Panc1 (cell line): Measurements from ENCODE around the gene ANKRD18B. TPM values are rescaled to one million over a fixed set of nuclear protein-coding genes. Genes with fewer than 3 reads are reported as not detected.
A peak's percentile ranks its signal among the peaks of the same experiment; 100 is the strongest.
"Not testable (repeated sequence)": the region's sequence is repeated elsewhere in the genome, so short reads cannot be mapped to it uniquely, and the experiment has no call there.

Experiments used
- ATAC-seq: fragments of 200-7000 bp; cut with Tn5 transposase; 2 replicates; pipeline ENCODE4 v1.9.1; 2020; ENCODE audit warnings: mild to moderate bottlenecking, moderate library complexity
- BruUV-seq: library from RNA; stranded (reverse); fragments of 400-500 nt; replicated peaks from 2 replicates; lab custom pipeline; 2021; lab: Mats Ljungman, UMichigan
- CTCF ChIA-PET: fragments of 300-600 bp; sonication (Branson Sonifier 250); formaldehyde crosslinking; loops from one replicate; lab custom pipeline; 2022; ENCODE audit warnings: antibody characterized with exemption; lab: Charles Lee
- POLR2A ChIA-PET: fragments of 300-600 bp; sonication (Branson Sonifier 250); formaldehyde crosslinking; loops from one replicate; lab custom pipeline; 2022; ENCODE audit warnings: antibody characterized with exemption; lab: Charles Lee
- DNase-seq: peaks from one replicate; pipeline ENCODE4 v3.0.0-alpha.2; 2010; ENCODE audit warnings: low read depth, low spot score
- H3K27ac ChIP-seq: 2 replicates; pipeline ENCODE4 v1.5.1; 2011; ENCODE audit warnings: mild to moderate bottlenecking, low read length, inconsistent platforms
- H3K27me3 ChIP-seq: fragments of 200-500 bp; sonication (Bioruptor generic); 2 replicates; pipeline ENCODE4 v1.6.0; 2014; ENCODE audit warnings: low read length, inconsistent platforms; ENCODE audit not compliant: control insufficient read depth, insufficient read depth
- H3K36me3 ChIP-seq: fragments of 200-500 bp; sonication (Bioruptor generic); 2 replicates; pipeline ENCODE4 v1.5.1; 2014; ENCODE audit warnings: inconsistent platforms, mild to moderate bottlenecking, low read length, moderate library complexity; ENCODE audit not compliant: control insufficient read depth, insufficient read depth
- H3K4me1 ChIP-seq: 2 replicates; pipeline ENCODE4 v1.5.1; 2011; ENCODE audit warnings: inconsistent platforms, mild to moderate bottlenecking, low read length, moderate library complexity; ENCODE audit not compliant: control insufficient read depth, insufficient read depth
- H3K4me3 ChIP-seq, 2 experiments: 2 replicates each; pipeline ENCODE4 v1.5.1; 2011 to 2012; ENCODE audit warnings: low read depth in 2 of 2, low read length in 2 of 2, mild to moderate bottlenecking in 2 of 2, inconsistent platforms in 1 of 2, moderate library complexity in 1 of 2
- H3K9me3 ChIP-seq: fragments of 200-500 bp; sonication (Bioruptor generic); 2 replicates; pipeline ENCODE4 v1.5.1; 2014; ENCODE audit warnings: low read depth, mild to moderate bottlenecking, inconsistent platforms, low read length, moderate library complexity; ENCODE audit not compliant: control insufficient read depth, insufficient read depth
- POLR2AphosphoS5 ChIP-seq: IDR thresholded peaks from 2 replicates; pipeline ENCODE4 v1.6.1; 2012; ENCODE audit warnings: mild to moderate bottlenecking, low read depth, low read length, moderate library complexity
- SIN3A ChIP-seq: IDR thresholded peaks from 2 replicates; pipeline ENCODE4 v1.6.1; 2012; ENCODE audit warnings: low read depth, mild to moderate bottlenecking, low read length, moderate library complexity, borderline replicate concordance; ENCODE audit not compliant: insufficient read depth
- TCF7L2 ChIP-seq: IDR thresholded peaks from 2 replicates; pipeline ENCODE4 v1.6.1; 2011; ENCODE audit warnings: mild to moderate bottlenecking, low read depth, low read length, inconsistent platforms
- in situ Hi-C: cut with HindIII; loops from 2 replicates; pipeline ENCODE4 v1.10.0; 2016; ENCODE audit warnings: low sequenced_read_pairs, low pct_unique_long_range_greater_than_20kb
- intact Hi-C: fragments of 100-400 bp; cut with micrococcal nuclease; formaldehyde crosslinking; loops from one replicate; pipeline ENCODE4 v1.10.0; 2022; ENCODE audit not compliant: unreplicated experiment
- total RNA-seq: library from RNA; stranded (reverse); gene quantifications from one replicate; pipeline ENCODE4 v1.2.1, GENCODE V29; 2021; ENCODE audit not compliant: unreplicated experiment
- TF ChIP-seq, protein P1 (sequence below): fragments of 450-650 bp; IDR thresholded peaks from 2 replicates; pipeline ENCODE4 v1.5.1; 2017; ENCODE audit warnings: mild to moderate bottlenecking
- TF ChIP-seq, protein P2 (sequence below), 2 experiments: IDR thresholded peaks; 2 replicates each; pipeline ENCODE4 v1.6.1; 2011 to 2012; ENCODE audit warnings: low read depth in 2 of 2, control low read depth in 1 of 2, low read length in 1 of 2, mild to moderate bottlenecking in 1 of 2, moderate library complexity in 1 of 2; ENCODE audit not compliant: insufficient read depth in 1 of 2

Gene ANKRD18B
- total RNA-seq, 1 experiment from 2014 or later: 7.3 TPM

- ATAC-seq (peak; percentile 93), DNase-seq (no peak)
- Histone ChIP-seq H3K27ac (peak overlapping the region; percentile 91), H3K4me3 (peak overlapping the region; percentile 66 to 76), H3K9me3 (no peaks in the 10 kb centered on the region), H3K4me1 (no peaks in the 10 kb centered on the region), H3K27me3 (no peaks in the 10 kb centered on the region), H3K36me3 (no peaks in the 10 kb centered on the region)
- BruUV-seq: TSS peak; percentile 68
- TF ChIP-seq TCF7L2 (no peak), SIN3A (no peak), POLR2AphosphoS5 (0 out of 2 replicates have a peak, but pooled peaks have one; percentile 35)
- TF ChIP-seq, protein P1, sequence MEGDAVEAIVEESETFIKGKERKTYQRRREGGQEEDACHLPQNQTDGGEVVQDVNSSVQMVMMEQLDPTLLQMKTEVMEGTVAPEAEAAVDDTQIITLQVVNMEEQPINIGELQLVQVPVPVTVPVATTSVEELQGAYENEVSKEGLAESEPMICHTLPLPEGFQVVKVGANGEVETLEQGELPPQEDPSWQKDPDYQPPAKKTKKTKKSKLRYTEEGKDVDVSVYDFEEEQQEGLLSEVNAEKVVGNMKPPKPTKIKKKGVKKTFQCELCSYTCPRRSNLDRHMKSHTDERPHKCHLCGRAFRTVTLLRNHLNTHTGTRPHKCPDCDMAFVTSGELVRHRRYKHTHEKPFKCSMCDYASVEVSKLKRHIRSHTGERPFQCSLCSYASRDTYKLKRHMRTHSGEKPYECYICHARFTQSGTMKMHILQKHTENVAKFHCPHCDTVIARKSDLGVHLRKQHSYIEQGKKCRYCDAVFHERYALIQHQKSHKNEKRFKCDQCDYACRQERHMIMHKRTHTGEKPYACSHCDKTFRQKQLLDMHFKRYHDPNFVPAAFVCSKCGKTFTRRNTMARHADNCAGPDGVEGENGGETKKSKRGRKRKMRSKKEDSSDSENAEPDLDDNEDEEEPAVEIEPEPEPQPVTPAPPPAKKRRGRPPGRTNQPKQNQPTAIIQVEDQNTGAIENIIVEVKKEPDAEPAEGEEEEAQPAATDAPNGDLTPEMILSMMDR: no peak
- TF ChIP-seq, protein P2, sequence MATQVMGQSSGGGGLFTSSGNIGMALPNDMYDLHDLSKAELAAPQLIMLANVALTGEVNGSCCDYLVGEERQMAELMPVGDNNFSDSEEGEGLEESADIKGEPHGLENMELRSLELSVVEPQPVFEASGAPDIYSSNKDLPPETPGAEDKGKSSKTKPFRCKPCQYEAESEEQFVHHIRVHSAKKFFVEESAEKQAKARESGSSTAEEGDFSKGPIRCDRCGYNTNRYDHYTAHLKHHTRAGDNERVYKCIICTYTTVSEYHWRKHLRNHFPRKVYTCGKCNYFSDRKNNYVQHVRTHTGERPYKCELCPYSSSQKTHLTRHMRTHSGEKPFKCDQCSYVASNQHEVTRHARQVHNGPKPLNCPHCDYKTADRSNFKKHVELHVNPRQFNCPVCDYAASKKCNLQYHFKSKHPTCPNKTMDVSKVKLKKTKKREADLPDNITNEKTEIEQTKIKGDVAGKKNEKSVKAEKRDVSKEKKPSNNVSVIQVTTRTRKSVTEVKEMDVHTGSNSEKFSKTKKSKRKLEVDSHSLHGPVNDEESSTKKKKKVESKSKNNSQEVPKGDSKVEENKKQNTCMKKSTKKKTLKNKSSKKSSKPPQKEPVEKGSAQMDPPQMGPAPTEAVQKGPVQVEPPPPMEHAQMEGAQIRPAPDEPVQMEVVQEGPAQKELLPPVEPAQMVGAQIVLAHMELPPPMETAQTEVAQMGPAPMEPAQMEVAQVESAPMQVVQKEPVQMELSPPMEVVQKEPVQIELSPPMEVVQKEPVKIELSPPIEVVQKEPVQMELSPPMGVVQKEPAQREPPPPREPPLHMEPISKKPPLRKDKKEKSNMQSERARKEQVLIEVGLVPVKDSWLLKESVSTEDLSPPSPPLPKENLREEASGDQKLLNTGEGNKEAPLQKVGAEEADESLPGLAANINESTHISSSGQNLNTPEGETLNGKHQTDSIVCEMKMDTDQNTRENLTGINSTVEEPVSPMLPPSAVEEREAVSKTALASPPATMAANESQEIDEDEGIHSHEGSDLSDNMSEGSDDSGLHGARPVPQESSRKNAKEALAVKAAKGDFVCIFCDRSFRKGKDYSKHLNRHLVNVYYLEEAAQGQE (IDR thresholded peaks at IDR 0.05; ENCODE audit: insufficient read depth in 1 of 2, low read depth in 2 of 2, low read length in 1 of 2): no peak
- intact Hi-C loops (no loop called here), in situ Hi-C loops (no loop called here)
- POLR2A ChIA-PET: interaction anchor here (0.7 kb wide), 1 partner anchor 238 kb away, joined by 3 read pairs; no protein-coding TSS in a partner anchor
- CTCF ChIA-PET: interaction anchor here (0.6 to 0.8 kb wide), 2 partner anchors 44 to 119 kb away, joined by 3 read pairs; no protein-coding TSS in a partner anchor
Measured at GRCh38 chr9:33510262-33511183, 13.5 kb upstream of the ANKRD18B start.

DNA sequence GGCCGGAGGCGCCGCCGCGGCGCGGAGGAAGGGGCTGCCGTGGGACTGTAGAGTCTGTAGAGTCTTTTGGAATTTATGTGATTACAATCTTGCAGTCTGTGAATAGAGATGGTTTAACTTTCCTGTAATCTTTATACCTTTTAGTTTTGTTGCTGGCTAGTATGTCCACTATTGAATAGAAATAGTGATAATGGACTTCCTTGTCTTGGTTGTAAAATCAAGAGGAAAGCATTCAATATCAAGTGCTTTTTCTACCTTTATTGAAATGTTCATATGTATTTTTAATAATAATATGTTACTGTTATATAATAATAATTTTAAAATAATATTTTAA lies 12.9 kb upstream of the ANKRD18B start:
- ATAC-seq, H3K36me3 ChIP-seq, H3K9me3 ChIP-seq, H3K27me3 ChIP-seq, BruUV-seq, in situ Hi-C loops, POLR2A ChIA-PET, H3K4me1 ChIP-seq, DNase-seq, intact Hi-C loops: not testable (repeated sequence)
- CTCF ChIA-PET: interaction anchor here (0.6 kb wide), 1 partner anchor 118 kb away, joined by 3 read pairs; no protein-coding TSS in a partner anchor
- peak overlapping the region; percentile 66 to 76 for H3K4me3 ChIP-seq
- H3K27ac ChIP-seq: peak overlapping the region; percentile 91

- POLR2A ChIA-PET, BruUV-seq, in situ Hi-C loops, intact Hi-C loops, DNase-seq, H3K9me3 ChIP-seq, CTCF ChIA-PET, H3K4me3 ChIP-seq, H3K27me3 ChIP-seq, H3K27ac ChIP-seq, ATAC-seq, H3K4me1 ChIP-seq, H3K36me3 ChIP-seq: not testable (repeated sequence)
Measured at GRCh38 chr9:33512535-33512934, 11.5 kb upstream of the ANKRD18B start.

DNA sequence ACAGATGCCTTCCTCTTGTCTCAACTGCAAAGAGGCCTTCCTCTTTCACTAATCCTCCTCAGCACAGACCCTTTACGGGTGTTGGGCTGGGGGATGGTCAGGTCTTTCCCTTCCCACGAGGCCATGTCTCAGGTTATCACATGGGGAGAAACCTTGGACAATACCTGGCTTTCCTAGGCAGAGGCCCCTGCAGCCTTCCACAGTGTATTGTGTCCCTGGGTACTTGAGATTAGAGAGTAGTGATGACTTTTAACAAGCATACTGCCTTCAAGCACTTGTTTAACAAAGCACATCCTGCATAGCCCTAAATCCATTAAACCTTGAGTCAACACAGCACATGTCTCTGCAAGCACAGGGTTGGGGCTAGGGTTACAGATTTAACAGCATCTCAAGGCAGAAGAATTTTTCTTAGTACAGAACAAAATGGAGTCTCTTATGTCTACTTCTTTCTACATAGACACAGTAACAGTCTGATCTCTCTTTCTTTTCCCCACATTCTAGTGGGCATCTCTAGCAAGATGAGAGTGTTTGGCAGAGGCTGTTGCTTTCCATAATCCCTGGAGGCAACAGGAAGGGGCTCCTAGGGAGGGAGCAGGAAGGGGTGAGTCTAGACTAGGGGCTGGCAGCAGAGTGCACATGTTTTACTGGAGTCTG lies 8.6 kb upstream of the ANKRD18B start:
- H3K9me3 ChIP-seq, ATAC-seq, intact Hi-C loops, H3K27me3 ChIP-seq, DNase-seq, H3K27ac ChIP-seq, H3K4me1 ChIP-seq, in situ Hi-C loops, BruUV-seq, CTCF ChIA-PET, POLR2A ChIA-PET, H3K4me3 ChIP-seq, H3K36me3 ChIP-seq: not testable (repeated sequence)

DNA sequence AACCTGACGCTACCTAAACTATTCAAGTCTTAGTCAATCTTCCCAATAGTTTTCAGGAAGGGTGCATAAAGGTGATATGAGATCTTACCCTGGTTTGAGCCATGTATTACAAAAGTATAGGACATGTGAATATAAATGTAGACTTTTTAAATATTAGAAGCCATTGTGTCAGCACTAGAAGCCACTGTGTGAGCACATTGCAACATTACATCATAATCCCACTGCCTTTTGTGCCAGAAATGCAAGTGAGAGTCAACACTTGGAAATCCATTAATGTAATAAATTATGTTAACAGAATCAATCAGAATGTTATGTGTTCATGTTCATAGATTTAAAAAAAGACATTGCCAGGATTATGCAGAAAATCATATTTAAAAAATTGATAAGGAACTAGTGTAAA lies 7.7 kb upstream of the ANKRD18B start:
- CTCF ChIA-PET, H3K27ac ChIP-seq, POLR2A ChIA-PET, H3K36me3 ChIP-seq, DNase-seq, H3K4me1 ChIP-seq, BruUV-seq, H3K4me3 ChIP-seq, ATAC-seq, H3K9me3 ChIP-seq, H3K27me3 ChIP-seq, in situ Hi-C loops, intact Hi-C loops: not testable (repeated sequence)
